Measurements from ENCODE around the gene MARVELD3. TPM values are rescaled to one million over a fixed set of nuclear protein-coding genes. Genes with fewer than 3 reads are reported as not detected.
"Not testable (repeated sequence)": the region's sequence is repeated elsewhere in the genome, so short reads cannot be mapped to it uniquely, and the experiment has no call there.

Gene MARVELD3
- total RNA-seq, 2 donors from 2014 or later, result 14.5 to 58.7 TPM

- DNase-seq (no peak), ATAC-seq (no peak)
- H3K27ac ChIP-seq, result no peak overlapping the region
- TF ChIP-seq CTCF (IDR thresholded peaks at IDR 0.05) (no peak), POLR2A (IDR thresholded peaks at IDR 0.05) (no peak)
- intact Hi-C loops (cut with DNase I), result no loop called here
- H3K4me3 ChIP-seq, result no peak overlapping the region
- H3K27me3 ChIP-seq, result no peaks in the 10 kb centered on the region
- no peaks in the 10 kb centered on the region for H3K36me3 ChIP-seq (replicated peaks in 1 of 2; ENCODE audit: insufficient read depth in 1 of 2, low read depth in 2 of 2)
- WGBS, 2 donors, result 38 to 50% methylated on average over 2 of the region's 2 CpGs
- H3K9me3 ChIP-seq, result no peaks in the 10 kb centered on the region
- H3K4me1 ChIP-seq, result peaks cover 4% of the 10 kb centered on the region
Measured at GRCh38 chr16:71681360-71681759, 55.4 kb downstream of the MARVELD3 start.

GRCh38 chr16:71684280-71684679, 58.3 kb downstream of the MARVELD3 start:
- H3K36me3 ChIP-seq (replicated peaks in 1 of 2; ENCODE audit: insufficient read depth in 1 of 2, low read depth in 2 of 2); H3K27ac ChIP-seq; H3K9me3 ChIP-seq; H3K4me1 ChIP-seq; H3K4me3 ChIP-seq; ATAC-seq; H3K27me3 ChIP-seq; intact Hi-C loops (cut with DNase I); DNase-seq: not testable (repeated sequence)
- WGBS, 2 donors, result 93 to 94% methylated on average over 12 of the region's 12 CpGs

Small RNA genes within 50 kb of the gene (small RNA-seq; reads per million reads assigned to genes)
- not detected for gene RNU6-208P

Other genes starting within 250 kb of the MARVELD3 start
- gene TLE7, start 184.1 kb upstream of the MARVELD3 start, total RNA-seq, result not detected
- gene ZNF23, start 163.9 kb upstream of the MARVELD3 start, total RNA-seq, result 1 to 10 TPM; 4.4 to 5.3 TPM
- 1 to 10 TPM; 3.6 to 5.9 TPM for gene ZNF19, start 136.9 kb upstream of the MARVELD3 start, total RNA-seq
- 10 to 100 TPM; 21.8 to 23.4 TPM for gene CHST4, start 99.8 kb upstream of the MARVELD3 start, total RNA-seq
- gene TAT, start 49.1 kb upstream of the MARVELD3 start, total RNA-seq, result not detected
- gene PHLPP2, start 98.5 kb downstream of the MARVELD3 start, total RNA-seq, result 1 to 10 TPM; 4.2 to 5.9 TPM
- gene AP1G1, start 182.7 kb downstream of the MARVELD3 start, total RNA-seq, result 10 to 100 TPM; 58.1 to 84.7 TPM
- gene ATXN1L, start 219.8 kb downstream of the MARVELD3 start, total RNA-seq, result 10 to 100 TPM; 14.5 to 16.2 TPM

All from body of pancreas (tissue), 4 donors.